ENCODE data around the gene JMJD8.

- no peak for TF ChIP-seq POLR2A (IDR thresholded peaks at IDR 0.05)
- no peak for TF ChIP-seq CTCF (IDR thresholded peaks at IDR 0.05)
Observed at GRCh38 chr16:723695-724094, 39.6 kb upstream of the JMJD8 start.

Measured in lower leg skin (tissue), 3 donors.